ENCODE results near the gene RERE.

DNA sequence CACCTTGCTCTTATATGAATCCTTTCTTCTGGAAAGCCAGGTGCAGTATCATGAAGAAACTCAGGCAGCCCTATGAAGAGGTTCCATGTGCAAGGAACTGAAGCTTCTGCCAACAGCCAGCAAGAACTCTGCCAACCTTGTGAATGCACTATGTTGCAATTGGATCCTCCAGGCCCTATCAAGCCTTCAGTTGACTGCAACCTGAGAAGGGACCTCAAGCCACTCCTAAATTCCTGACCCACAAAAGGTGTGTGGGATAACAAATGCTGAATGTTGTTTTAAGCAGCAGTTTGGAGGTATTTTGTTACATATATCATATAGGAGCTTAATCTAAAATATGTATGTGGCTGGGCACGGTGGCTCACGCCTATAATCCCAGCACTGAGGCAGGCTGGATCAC lies 84.0 kb downstream of the RERE start:
- TF ChIP-seq, protein P1, sequence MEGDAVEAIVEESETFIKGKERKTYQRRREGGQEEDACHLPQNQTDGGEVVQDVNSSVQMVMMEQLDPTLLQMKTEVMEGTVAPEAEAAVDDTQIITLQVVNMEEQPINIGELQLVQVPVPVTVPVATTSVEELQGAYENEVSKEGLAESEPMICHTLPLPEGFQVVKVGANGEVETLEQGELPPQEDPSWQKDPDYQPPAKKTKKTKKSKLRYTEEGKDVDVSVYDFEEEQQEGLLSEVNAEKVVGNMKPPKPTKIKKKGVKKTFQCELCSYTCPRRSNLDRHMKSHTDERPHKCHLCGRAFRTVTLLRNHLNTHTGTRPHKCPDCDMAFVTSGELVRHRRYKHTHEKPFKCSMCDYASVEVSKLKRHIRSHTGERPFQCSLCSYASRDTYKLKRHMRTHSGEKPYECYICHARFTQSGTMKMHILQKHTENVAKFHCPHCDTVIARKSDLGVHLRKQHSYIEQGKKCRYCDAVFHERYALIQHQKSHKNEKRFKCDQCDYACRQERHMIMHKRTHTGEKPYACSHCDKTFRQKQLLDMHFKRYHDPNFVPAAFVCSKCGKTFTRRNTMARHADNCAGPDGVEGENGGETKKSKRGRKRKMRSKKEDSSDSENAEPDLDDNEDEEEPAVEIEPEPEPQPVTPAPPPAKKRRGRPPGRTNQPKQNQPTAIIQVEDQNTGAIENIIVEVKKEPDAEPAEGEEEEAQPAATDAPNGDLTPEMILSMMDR (IDR thresholded peaks at IDR 0.05) = no peak
- no peak for TF ChIP-seq POLR2A (IDR thresholded peaks at IDR 0.05)

All from adrenal gland (tissue), 5 donors.